Pancreas (tissue), 10 donors: Measurements from ENCODE around the gene ACTA1. TPM values are rescaled to one million over a fixed set of nuclear protein-coding genes. Genes with fewer than 3 reads are reported as not detected.

Experiments used
- ATAC-seq, 4 donors: fragments of 200-7000 bp; cut with Tn5 transposase; one replicate each; pipeline versions ENCODE4 v1.8.0 to v1.9.1; 2020; ENCODE audit warnings: mild to moderate bottlenecking in 4 of 4, moderate library complexity in 4 of 4
- DNase-seq, 6 donors: peaks; one replicate each; pipeline ENCODE4 v3.0.0-alpha.2; 2020
- FAIRE-seq: peaks from 2 replicates; lab custom pipeline; 2012; peaks lifted over from hg19 to GRCh38; lab: Jason Lieb, UNC
- H3K27ac ChIP-seq, 4 donors: fragments of 200-600 bp; sonication (generic); 1 replicate in 3 of 4; 2 replicates in 1 of 4; pipeline versions ENCODE4 v1.5.0 to v1.8.0; 2020
- H3K27me3 ChIP-seq, 4 donors: fragments of 200-600 bp; one replicate each; pipeline ENCODE4 v1.8.0; 2021
- H3K36me3 ChIP-seq, 3 donors: fragments of 200-600 bp; sonication (generic) in 1 of 3; one replicate each; pipeline versions ENCODE4 v1.5.0 to v1.8.0; 2020 to 2021
- H3K4me1 ChIP-seq, 3 donors: fragments of 200-600 bp; one replicate each; pipeline ENCODE4 v1.8.0; 2021
- H3K4me3 ChIP-seq, 4 donors: fragments of 200-600 bp; sonication (generic) in 2 of 4; one replicate each; pipeline versions ENCODE4 v1.5.0 to v1.8.0; 2020 to 2021
- H3K9me3 ChIP-seq, 4 donors: fragments of 200-600 bp; one replicate each; pipeline ENCODE4 v1.8.0; 2021
- WGBS, 2 donors: extraction: QIAGEN DNeasy Blood & Tissue Kit; methylation state at CpG; one replicate each; pipeline ENCODE4 v1.1.7; 2013; 5-methylcytosine and 5-hydroxymethylcytosine counted together
- intact Hi-C, 3 donors: fragments of 100-400 bp; cut with DNase I; formaldehyde crosslinking; loops; one replicate each; pipeline versions ENCODE4 v1.11.1 to v1.14.2; 2022
- polyA plus RNA-seq, 2 donors: library from polyadenylated mRNA; stranded (reverse); fragments of 200-250 nt; gene quantifications; one replicate each; pipeline ENCODE4 v1.2.3, GENCODE V29; 2013
- total RNA-seq, 6 donors: library from RNA; stranded (reverse); fragmentation: NEBNext Ultra II Directional in 4 of 6; extraction: Animal tissue kit (Norgen Biotek cat#: 25700) in 4 of 6; gene quantifications; one replicate each; pipeline versions ENCODE4 v1.2.1 to v1.2.4, GENCODE V29; 2021 to 2023
- TF ChIP-seq, protein P1 (sequence below), 4 donors: fragments of 200-600 bp; sonication (generic) in 3 of 4; IDR thresholded peaks; one replicate each; pipeline versions ENCODE4 v1.5.0 to v1.8.0; 2021; ENCODE audit warnings: antibody characterized with exemption in 4 of 4
- donor health status: healthy with polysubstance abuse.
- donor health status: DM: no; HTN: no; CAD: no; lungs with moderate emphysema.
- donor health status: DM: no; HTN: no; CAD: no.
- donor health status: control.
- donor health status: control.
- donor health status: Bipolar disorder and iron deficiency.
- donor health status: DM: yes; HTN: yes; CAD: no.
- donor health status: DM: no; HTN: no; CAD: no.
- donor health status: DM: no; HTN: no; CAD: no.
- donor health status: DM: yes; HTN: yes; CAD: no.

The ACTA1 gene
- total and polyA plus RNA-seq, 8 donors, result 0.76 to 6.9 (median 4.2) TPM; not detected in 5

DNA sequence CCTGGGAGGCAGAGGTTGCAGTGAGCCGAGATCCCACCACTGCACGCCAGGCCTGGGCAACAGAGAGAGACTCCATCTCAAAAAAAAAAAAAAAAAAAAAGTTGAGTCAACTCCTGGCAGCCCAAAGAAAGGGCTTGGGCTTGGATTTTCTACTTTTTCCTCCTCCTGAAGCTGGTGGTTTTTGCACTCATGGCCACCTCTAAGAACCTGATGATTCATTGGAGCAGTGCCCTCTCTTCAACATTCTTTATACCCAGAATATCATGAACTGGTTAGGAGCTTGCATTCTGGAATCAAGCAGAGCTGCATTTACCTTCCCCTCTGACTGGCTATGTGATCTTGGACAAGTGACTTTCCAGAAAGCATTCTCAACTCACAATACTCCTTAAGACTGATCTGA, 3.5 kb upstream of the ACTA1 start:
- no peak for FAIRE-seq
- H3K4me3 ChIP-seq, result no peak overlapping the region
- no peak for ATAC-seq
- H3K27ac ChIP-seq, result no peak overlapping the region
- TF ChIP-seq, protein P1, sequence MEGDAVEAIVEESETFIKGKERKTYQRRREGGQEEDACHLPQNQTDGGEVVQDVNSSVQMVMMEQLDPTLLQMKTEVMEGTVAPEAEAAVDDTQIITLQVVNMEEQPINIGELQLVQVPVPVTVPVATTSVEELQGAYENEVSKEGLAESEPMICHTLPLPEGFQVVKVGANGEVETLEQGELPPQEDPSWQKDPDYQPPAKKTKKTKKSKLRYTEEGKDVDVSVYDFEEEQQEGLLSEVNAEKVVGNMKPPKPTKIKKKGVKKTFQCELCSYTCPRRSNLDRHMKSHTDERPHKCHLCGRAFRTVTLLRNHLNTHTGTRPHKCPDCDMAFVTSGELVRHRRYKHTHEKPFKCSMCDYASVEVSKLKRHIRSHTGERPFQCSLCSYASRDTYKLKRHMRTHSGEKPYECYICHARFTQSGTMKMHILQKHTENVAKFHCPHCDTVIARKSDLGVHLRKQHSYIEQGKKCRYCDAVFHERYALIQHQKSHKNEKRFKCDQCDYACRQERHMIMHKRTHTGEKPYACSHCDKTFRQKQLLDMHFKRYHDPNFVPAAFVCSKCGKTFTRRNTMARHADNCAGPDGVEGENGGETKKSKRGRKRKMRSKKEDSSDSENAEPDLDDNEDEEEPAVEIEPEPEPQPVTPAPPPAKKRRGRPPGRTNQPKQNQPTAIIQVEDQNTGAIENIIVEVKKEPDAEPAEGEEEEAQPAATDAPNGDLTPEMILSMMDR (IDR thresholded peaks at IDR 0.05), result no peak
- H3K36me3 ChIP-seq, result peaks cover 0 to 9% (median 3%) of the 10 kb centered on the region in 3 donors
- intact Hi-C loops, result no loop called here
- peaks cover 0 to 18% (median 6%) of the 10 kb centered on the region in 4 donors for H3K27me3 ChIP-seq
- no peak for DNase-seq
- 97 to 100% methylated on average over 2 of the region's 2 CpGs for WGBS, 2 donors
- no peaks in the 10 kb centered on the region for H3K4me1 ChIP-seq
- H3K9me3 ChIP-seq, result no peaks in the 10 kb centered on the region

DNA sequence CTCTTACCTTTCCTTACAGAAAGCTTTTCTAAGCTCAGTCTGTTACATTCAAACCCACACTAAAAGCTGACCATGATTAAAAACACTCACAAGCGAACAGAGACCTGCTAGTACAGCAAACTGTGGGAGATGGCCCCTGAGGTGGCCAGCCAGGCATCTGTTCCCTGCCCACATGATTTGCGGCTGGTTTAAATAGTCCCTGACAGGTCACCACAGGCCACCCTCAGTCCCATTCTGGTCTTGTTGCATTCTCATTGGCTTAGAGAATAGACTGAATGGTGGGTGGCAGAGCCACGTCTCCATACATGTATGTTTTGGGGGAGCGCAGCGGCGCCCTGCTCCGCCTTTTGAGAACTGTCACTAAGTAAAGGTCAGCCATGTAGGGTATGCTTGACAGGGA, 2.3 kb upstream of the ACTA1 start:
- Histone ChIP-seq H3K36me3 (peaks cover 0 to 2% (median 0%) of the 10 kb centered on the region in 3 donors), H3K4me1 (peaks cover 0 to 8% (median 0%) of the 10 kb centered on the region in 3 donors), H3K27me3 (peaks cover 0 to 23% (median 9%) of the 10 kb centered on the region in 4 donors), H3K9me3 (no peaks in the 10 kb centered on the region), H3K27ac (no peak overlapping the region), H3K4me3 (no peak overlapping the region)
- intact Hi-C loops, result no loop called here
- DNase-seq (no peak), FAIRE-seq (no peak), ATAC-seq (no peak)
- TF ChIP-seq, protein P1 (IDR thresholded peaks at IDR 0.05), result no peak
- 63 to 68% methylated on average over 7 of the region's 7 CpGs for WGBS, 2 donors

DNA sequence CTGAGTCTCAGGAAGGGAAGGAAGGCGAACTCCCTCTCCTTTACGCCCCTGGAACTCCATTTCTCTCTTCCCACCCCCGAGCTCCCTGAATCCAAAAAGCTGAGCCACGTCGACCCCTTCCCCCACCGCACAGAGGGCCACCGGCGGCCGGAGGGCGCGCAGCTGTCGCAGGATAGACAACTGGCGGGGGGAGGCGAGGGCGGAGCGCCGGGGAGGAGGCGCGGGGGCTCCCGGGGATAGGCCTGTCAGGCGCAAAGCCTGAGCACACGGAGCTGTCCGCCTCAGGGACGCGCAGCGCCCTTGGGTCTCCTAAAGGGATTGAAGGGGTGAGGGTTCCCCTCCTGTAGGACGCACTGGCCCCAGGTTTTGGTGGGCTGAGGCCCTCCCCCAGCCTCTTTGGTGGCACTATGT, 752 bp upstream of the ACTA1 start:
- FAIRE-seq (no peak), DNase-seq (peak in 1 of 6 donors; percentile 52), ATAC-seq (no peak)
- TF ChIP-seq, protein P1 (IDR thresholded peaks at IDR 0.05), result no peak
- Histone ChIP-seq H3K27me3 (peaks cover 0 to 30% (median 11%) of the 10 kb centered on the region in 4 donors), H3K4me1 (peaks cover 0 to 8% (median 0%) of the 10 kb centered on the region in 3 donors), H3K9me3 (no peaks in the 10 kb centered on the region), H3K4me3 (no peak overlapping the region), H3K27ac (no peak overlapping the region), H3K36me3 (no peaks in the 10 kb centered on the region)
- WGBS, 2 donors, result 0 to 1% methylated on average over 27 of the region's 27 CpGs
- intact Hi-C loops, result no loop called here

DNA sequence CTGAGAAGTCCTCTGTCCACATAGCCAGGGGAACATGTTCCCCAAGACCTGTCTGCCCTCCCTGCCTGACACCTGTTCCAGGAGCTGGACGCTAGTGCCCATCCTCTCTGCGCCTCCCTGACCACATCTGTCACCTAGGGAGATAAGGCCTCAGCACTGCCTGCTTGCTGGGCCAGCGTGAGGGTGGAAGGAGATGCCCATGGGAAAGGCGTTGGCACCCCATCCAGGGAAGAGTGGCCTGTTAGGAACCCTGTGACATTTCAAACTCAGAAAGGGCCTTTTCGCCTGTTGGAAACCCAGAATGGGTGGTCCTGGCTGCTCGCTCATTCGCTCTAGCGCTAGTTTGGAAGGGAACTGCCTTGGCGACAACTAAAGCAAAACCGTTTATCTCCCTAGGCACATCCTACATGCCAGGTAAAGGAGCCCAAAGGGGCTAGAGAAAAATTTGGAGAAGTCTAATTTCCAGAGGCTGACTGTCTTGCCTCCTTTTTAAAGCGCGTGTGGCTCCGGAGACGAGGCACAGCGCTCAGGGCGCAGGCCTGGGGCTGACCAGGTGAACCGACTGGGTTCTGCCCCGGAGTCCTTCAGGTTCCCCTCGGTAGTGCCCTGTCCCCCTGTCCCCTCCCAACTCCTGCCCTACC, 410 bp downstream of the ACTA1 start:
- intact Hi-C loops, result no loop called here
- Histone ChIP-seq H3K27me3 (peaks cover 0 to 30% (median 13%) of the 10 kb centered on the region in 4 donors), H3K36me3 (no peaks in the 10 kb centered on the region), H3K4me3 (no peak overlapping the region), H3K9me3 (no peaks in the 10 kb centered on the region), H3K4me1 (peaks cover 0 to 8% (median 0%) of the 10 kb centered on the region in 3 donors), H3K27ac (no peak overlapping the region)
- DNase-seq, result no peak
- no peak for FAIRE-seq
- TF ChIP-seq, protein P1 (IDR thresholded peaks at IDR 0.05), result no peak
- peak in 1 of 4 donors; percentile 25 for ATAC-seq
- WGBS, 2 donors, result 12 to 24% methylated on average over 19 of the region's 19 CpGs

DNA sequence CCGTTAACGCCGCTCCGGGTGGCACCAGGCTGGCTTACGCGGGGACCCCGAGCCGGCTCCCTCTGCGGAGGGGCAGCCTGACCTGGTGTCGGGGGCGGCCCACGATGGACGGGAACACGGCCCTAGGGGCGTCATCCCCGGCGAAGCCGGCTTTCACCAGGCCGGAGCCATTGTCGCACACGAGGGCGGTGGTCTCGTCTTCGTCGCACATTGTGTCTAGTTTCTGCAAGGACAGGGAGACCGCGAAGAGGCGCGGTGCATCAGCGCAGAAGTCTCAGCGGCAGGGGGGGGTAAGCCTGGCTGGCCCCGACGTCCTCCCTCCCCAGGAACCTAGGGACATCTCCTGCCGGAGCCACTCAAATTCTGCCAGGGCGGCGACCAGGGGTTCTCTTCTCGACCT, 989 bp downstream of the ACTA1 start:
- intact Hi-C loops, result no loop called here
- no peaks in the 10 kb centered on the region for H3K36me3 ChIP-seq
- FAIRE-seq (no peak), DNase-seq (no peak), ATAC-seq (no peak)
- H3K27me3 ChIP-seq, result peaks cover 0 to 30% (median 13%) of the 10 kb centered on the region in 4 donors
- WGBS, 2 donors, result 7 to 36% methylated on average over 37 of the region's 37 CpGs
- TF ChIP-seq, protein P1 (IDR thresholded peaks at IDR 0.05), result no peak
- no peak overlapping the region for H3K4me3 ChIP-seq
- H3K9me3 ChIP-seq, result no peaks in the 10 kb centered on the region
- H3K27ac ChIP-seq, result no peak overlapping the region
- peaks cover 0 to 8% (median 0%) of the 10 kb centered on the region in 3 donors for H3K4me1 ChIP-seq
